Measurements from ENCODE around the gene SPECC1.
A peak's percentile ranks its signal among the peaks of the same experiment; 100 is the strongest.

SPECC1 gene

GRCh38 chr17:20083156-20083859 is 74.1 kb downstream of the SPECC1 start:
- no peaks in the 10 kb centered on the region for H3K27me3 ChIP-seq (ENCODE audit: control insufficient read depth in 2 of 2, insufficient read depth in 2 of 2, low read length in 2 of 2)
- H3K36me3 ChIP-seq (ENCODE audit: control insufficient read depth in 2 of 2, insufficient read depth in 2 of 2, low read length in 2 of 2) = no peaks in the 10 kb centered on the region
- no peaks in the 10 kb centered on the region for H3K4me1 ChIP-seq (ENCODE audit: control insufficient read depth in 2 of 2, insufficient read depth in 2 of 2, low read length in 2 of 2)
- no peak overlapping the region for H3K27ac ChIP-seq (ENCODE audit: low read depth in 2 of 2, low read length in 2 of 2)
- no peak overlapping the region for H3K9ac ChIP-seq (ENCODE audit: low read depth in 1 of 2, low read length in 2 of 2)
- H3K9me3 ChIP-seq (ENCODE audit: control insufficient read depth in 2 of 2, low read length in 2 of 2) = no peaks in the 10 kb centered on the region
- H3K4me3 ChIP-seq (ENCODE audit: low read length in 2 of 2) = no peak overlapping the region

- Histone ChIP-seq H3K9me3 (ENCODE audit: control insufficient read depth in 2 of 2, low read length in 2 of 2) (no peaks in the 10 kb centered on the region), H3K4me1 (ENCODE audit: control insufficient read depth in 2 of 2, insufficient read depth in 2 of 2, low read length in 2 of 2) (no peaks in the 10 kb centered on the region), H3K27ac (ENCODE audit: low read depth in 2 of 2, low read length in 2 of 2) (no peak overlapping the region), H3K27me3 (ENCODE audit: control insufficient read depth in 2 of 2, insufficient read depth in 2 of 2, low read length in 2 of 2) (no peaks in the 10 kb centered on the region), H3K9ac (ENCODE audit: low read depth in 1 of 2, low read length in 2 of 2) (no peak overlapping the region), H3K4me3 (ENCODE audit: low read length in 2 of 2) (no peak overlapping the region), H3K36me3 (ENCODE audit: control insufficient read depth in 2 of 2, insufficient read depth in 2 of 2, low read length in 2 of 2) (no peaks in the 10 kb centered on the region)
These were observed 75.6 kb downstream of the SPECC1 start for GRCh38 chr17:20084621-20085282.

GRCh38 chr17:20085283-20085845 is 76.2 kb downstream of the SPECC1 start:
- no peaks in the 10 kb centered on the region for H3K27me3 ChIP-seq (ENCODE audit: control insufficient read depth in 2 of 2, insufficient read depth in 2 of 2, low read length in 2 of 2)
- H3K9me3 ChIP-seq (ENCODE audit: control insufficient read depth in 2 of 2, low read length in 2 of 2) = no peaks in the 10 kb centered on the region
- H3K9ac ChIP-seq (ENCODE audit: low read depth in 1 of 2, low read length in 2 of 2) = no peak overlapping the region
- no peak overlapping the region for H3K4me3 ChIP-seq (ENCODE audit: low read length in 2 of 2)
- H3K27ac ChIP-seq (ENCODE audit: low read depth in 2 of 2, low read length in 2 of 2) = no peak overlapping the region
- no peaks in the 10 kb centered on the region for H3K4me1 ChIP-seq (ENCODE audit: control insufficient read depth in 2 of 2, insufficient read depth in 2 of 2, low read length in 2 of 2)
- no peaks in the 10 kb centered on the region for H3K36me3 ChIP-seq (ENCODE audit: control insufficient read depth in 2 of 2, insufficient read depth in 2 of 2, low read length in 2 of 2)

GRCh38 chr17:20086416-20087076 is 77.4 kb downstream of the SPECC1 start:
- no peak overlapping the region for H3K4me3 ChIP-seq (ENCODE audit: low read length in 2 of 2)
- no peak overlapping the region for H3K27ac ChIP-seq (ENCODE audit: low read depth in 2 of 2, low read length in 2 of 2)
- no peaks in the 10 kb centered on the region for H3K27me3 ChIP-seq (ENCODE audit: control insufficient read depth in 2 of 2, insufficient read depth in 2 of 2, low read length in 2 of 2)
- no peaks in the 10 kb centered on the region for H3K9me3 ChIP-seq (ENCODE audit: control insufficient read depth in 2 of 2, low read length in 2 of 2)
- no peaks in the 10 kb centered on the region for H3K36me3 ChIP-seq (ENCODE audit: control insufficient read depth in 2 of 2, insufficient read depth in 2 of 2, low read length in 2 of 2)
- no peaks in the 10 kb centered on the region for H3K4me1 ChIP-seq (ENCODE audit: control insufficient read depth in 2 of 2, insufficient read depth in 2 of 2, low read length in 2 of 2)
- H3K9ac ChIP-seq (ENCODE audit: low read depth in 1 of 2, low read length in 2 of 2) = no peak overlapping the region

- no peak overlapping the region for H3K4me3 ChIP-seq (ENCODE audit: low read length in 2 of 2)
- no peak overlapping the region for H3K9ac ChIP-seq (ENCODE audit: low read depth in 1 of 2, low read length in 2 of 2)
- no peaks in the 10 kb centered on the region for H3K4me1 ChIP-seq (ENCODE audit: control insufficient read depth in 2 of 2, insufficient read depth in 2 of 2, low read length in 2 of 2)
- no peaks in the 10 kb centered on the region for H3K9me3 ChIP-seq (ENCODE audit: control insufficient read depth in 2 of 2, low read length in 2 of 2)
- H3K36me3 ChIP-seq (ENCODE audit: control insufficient read depth in 2 of 2, insufficient read depth in 2 of 2, low read length in 2 of 2) = no peaks in the 10 kb centered on the region
- H3K27ac ChIP-seq (ENCODE audit: low read depth in 2 of 2, low read length in 2 of 2) = no peak overlapping the region
- H3K27me3 ChIP-seq (ENCODE audit: control insufficient read depth in 2 of 2, insufficient read depth in 2 of 2, low read length in 2 of 2) = no peaks in the 10 kb centered on the region
These were observed 78.5 kb downstream of the SPECC1 start for GRCh38 chr17:20087538-20088250.

- Histone ChIP-seq H3K9me3 (ENCODE audit: control insufficient read depth in 2 of 2, low read length in 2 of 2) (no peaks in the 10 kb centered on the region), H3K36me3 (ENCODE audit: control insufficient read depth in 2 of 2, insufficient read depth in 2 of 2, low read length in 2 of 2) (no peaks in the 10 kb centered on the region), H3K9ac (ENCODE audit: low read depth in 1 of 2, low read length in 2 of 2) (no peak overlapping the region), H3K4me3 (ENCODE audit: low read length in 2 of 2) (no peak overlapping the region), H3K27ac (ENCODE audit: low read depth in 2 of 2, low read length in 2 of 2) (no peak overlapping the region), H3K4me1 (ENCODE audit: control insufficient read depth in 2 of 2, insufficient read depth in 2 of 2, low read length in 2 of 2) (no peaks in the 10 kb centered on the region), H3K27me3 (ENCODE audit: control insufficient read depth in 2 of 2, insufficient read depth in 2 of 2, low read length in 2 of 2) (no peaks in the 10 kb centered on the region)
These were observed 80.8 kb downstream of the SPECC1 start for GRCh38 chr17:20089756-20090547.

- no peaks in the 10 kb centered on the region for H3K36me3 ChIP-seq (ENCODE audit: control insufficient read depth in 2 of 2, insufficient read depth in 2 of 2, low read length in 2 of 2)
- no peaks in the 10 kb centered on the region for H3K9me3 ChIP-seq (ENCODE audit: control insufficient read depth in 2 of 2, low read length in 2 of 2)
- H3K4me3 ChIP-seq (ENCODE audit: low read length in 2 of 2) = no peak overlapping the region
- H3K4me1 ChIP-seq (ENCODE audit: control insufficient read depth in 2 of 2, insufficient read depth in 2 of 2, low read length in 2 of 2) = no peaks in the 10 kb centered on the region
- no peak overlapping the region for H3K9ac ChIP-seq (ENCODE audit: low read depth in 1 of 2, low read length in 2 of 2)
- H3K27ac ChIP-seq (ENCODE audit: low read depth in 2 of 2, low read length in 2 of 2) = peak overlapping the region; percentile 23 to 53
- peaks cover 0 to 7% of the 10 kb centered on the region in 2 donors for H3K27me3 ChIP-seq (ENCODE audit: control insufficient read depth in 2 of 2, insufficient read depth in 2 of 2, low read length in 2 of 2)
These were observed 82.2 kb downstream of the SPECC1 start for GRCh38 chr17:20091174-20092029.

- no peaks in the 10 kb centered on the region for H3K9me3 ChIP-seq (ENCODE audit: control insufficient read depth in 2 of 2, low read length in 2 of 2)
- H3K27ac ChIP-seq (ENCODE audit: low read depth in 2 of 2, low read length in 2 of 2) = peak overlapping the region; percentile 23 to 53
- H3K4me3 ChIP-seq (ENCODE audit: low read length in 2 of 2) = no peak overlapping the region
- H3K4me1 ChIP-seq (ENCODE audit: control insufficient read depth in 2 of 2, insufficient read depth in 2 of 2, low read length in 2 of 2) = no peaks in the 10 kb centered on the region
- H3K27me3 ChIP-seq (ENCODE audit: control insufficient read depth in 2 of 2, insufficient read depth in 2 of 2, low read length in 2 of 2) = peaks cover 0 to 7% of the 10 kb centered on the region in 2 donors
- H3K9ac ChIP-seq (ENCODE audit: low read depth in 1 of 2, low read length in 2 of 2) = no peak overlapping the region
- no peaks in the 10 kb centered on the region for H3K36me3 ChIP-seq (ENCODE audit: control insufficient read depth in 2 of 2, insufficient read depth in 2 of 2, low read length in 2 of 2)
These were observed 83.2 kb downstream of the SPECC1 start for GRCh38 chr17:20092261-20092867.

Measured in mucosa of rectum (tissue), 2 donors.